GM12874 (cell line): ENCODE data around the gene ANKRD12.

Experiments
- TF ChIP-seq, protein P1 (sequence below): IDR thresholded peaks from 2 replicates; pipeline ENCODE4 v1.5.1; 2011; ENCODE audit warnings: low read depth, mild to moderate bottlenecking, control low read depth, low read length, moderate library complexity; ENCODE audit not compliant: insufficient read depth

ANKRD12 gene

DNA sequence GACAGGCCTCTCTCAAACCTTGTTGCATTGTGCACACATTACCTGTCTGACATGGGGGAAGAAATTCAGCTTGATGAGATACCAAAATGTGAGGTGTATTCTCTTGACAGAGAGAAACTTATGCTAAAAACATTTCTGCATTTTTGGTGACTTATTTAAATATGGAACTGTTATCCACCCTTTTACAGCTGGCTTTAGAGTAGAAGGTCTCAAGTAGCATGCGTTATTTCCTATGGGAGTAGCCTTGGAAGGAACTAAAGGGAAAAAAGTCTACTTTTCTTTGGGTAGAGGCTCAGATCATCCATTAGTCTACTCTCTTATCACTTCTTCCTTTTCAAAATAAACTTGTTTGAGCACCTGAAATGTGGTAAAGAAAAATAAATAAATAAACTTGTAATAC, 141.4 kb downstream of the ANKRD12 start:
- TF ChIP-seq, protein P1, sequence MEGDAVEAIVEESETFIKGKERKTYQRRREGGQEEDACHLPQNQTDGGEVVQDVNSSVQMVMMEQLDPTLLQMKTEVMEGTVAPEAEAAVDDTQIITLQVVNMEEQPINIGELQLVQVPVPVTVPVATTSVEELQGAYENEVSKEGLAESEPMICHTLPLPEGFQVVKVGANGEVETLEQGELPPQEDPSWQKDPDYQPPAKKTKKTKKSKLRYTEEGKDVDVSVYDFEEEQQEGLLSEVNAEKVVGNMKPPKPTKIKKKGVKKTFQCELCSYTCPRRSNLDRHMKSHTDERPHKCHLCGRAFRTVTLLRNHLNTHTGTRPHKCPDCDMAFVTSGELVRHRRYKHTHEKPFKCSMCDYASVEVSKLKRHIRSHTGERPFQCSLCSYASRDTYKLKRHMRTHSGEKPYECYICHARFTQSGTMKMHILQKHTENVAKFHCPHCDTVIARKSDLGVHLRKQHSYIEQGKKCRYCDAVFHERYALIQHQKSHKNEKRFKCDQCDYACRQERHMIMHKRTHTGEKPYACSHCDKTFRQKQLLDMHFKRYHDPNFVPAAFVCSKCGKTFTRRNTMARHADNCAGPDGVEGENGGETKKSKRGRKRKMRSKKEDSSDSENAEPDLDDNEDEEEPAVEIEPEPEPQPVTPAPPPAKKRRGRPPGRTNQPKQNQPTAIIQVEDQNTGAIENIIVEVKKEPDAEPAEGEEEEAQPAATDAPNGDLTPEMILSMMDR, result no peak

DNA sequence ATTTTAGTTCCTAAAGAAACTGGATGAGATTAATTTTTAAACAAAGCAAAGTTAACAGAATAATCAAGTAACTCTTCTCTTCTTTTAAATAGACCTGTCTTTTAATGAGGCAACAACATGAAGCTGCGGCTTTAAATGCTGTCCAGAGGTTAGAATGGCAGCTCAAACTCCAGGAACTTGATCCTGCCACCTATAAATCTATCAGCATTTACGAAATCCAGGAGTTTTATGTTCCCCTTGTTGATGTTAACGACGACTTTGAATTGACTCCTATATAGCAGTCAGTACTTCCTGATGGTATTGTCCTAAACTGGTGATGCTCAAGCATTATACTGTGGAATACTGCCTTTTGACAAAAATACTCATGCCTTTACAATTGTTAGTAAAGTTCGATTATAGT, 144.3 kb downstream of the ANKRD12 start:
- TF ChIP-seq, protein P1, result no peak

DNA sequence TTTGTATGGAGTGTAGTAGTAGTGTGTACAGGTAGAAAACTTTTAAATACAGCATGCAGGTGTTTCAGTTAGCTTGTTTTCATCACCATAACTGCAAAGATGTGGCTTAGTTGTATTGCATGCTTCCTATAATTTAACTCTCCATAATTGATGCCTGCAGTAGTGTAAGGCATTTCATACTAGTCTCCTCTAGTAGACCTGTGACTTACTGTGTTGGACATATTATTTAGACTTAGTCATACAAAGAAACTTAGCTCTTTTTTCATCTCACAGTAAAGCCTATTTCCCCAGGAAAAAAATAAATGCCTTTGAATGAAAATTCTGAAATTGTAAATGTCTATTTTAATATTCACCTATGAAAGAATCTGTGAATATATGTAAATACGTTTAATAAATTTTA, 145.2 kb downstream of the ANKRD12 start:
- TF ChIP-seq, protein P1, result no peak

DNA sequence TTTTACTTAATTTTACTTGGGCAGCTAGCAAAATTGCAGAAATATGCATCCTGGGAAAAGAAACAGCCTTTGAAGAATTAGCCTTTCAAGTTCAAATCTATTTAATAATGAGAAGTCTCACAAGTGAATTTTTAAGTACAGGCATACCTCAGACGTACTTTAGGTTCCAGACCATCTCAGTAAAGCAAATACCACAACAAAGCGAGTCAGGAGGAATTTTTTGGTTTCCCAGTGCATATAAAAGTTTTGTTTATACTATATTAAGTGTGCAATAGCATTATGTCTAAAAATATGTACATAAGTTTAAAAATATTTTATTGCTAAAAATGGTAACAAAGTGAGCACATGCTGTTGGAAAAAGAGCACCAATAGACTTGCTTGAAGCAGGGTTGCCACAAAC, 147.2 kb downstream of the ANKRD12 start:
- TF ChIP-seq, protein P1, result no peak

DNA sequence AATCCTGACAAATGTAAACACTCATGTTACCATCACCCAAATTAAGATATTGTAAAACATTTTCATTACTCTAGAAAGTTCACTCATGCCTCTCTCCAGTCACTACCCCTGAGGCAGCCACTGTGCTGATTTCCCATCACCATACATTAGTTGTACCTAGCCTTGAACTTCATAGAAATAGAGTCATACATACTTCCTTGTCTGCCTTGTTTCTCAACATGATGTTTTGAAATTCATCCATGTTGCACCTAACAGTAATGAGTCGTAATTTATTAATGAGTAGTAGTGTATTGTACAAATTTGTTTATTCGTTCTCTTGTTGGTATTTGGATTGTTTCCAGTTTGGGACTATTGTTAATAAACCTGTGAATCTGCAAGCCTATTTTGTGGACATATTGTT, 149.0 kb downstream of the ANKRD12 start:
- TF ChIP-seq, protein P1, result no peak

DNA sequence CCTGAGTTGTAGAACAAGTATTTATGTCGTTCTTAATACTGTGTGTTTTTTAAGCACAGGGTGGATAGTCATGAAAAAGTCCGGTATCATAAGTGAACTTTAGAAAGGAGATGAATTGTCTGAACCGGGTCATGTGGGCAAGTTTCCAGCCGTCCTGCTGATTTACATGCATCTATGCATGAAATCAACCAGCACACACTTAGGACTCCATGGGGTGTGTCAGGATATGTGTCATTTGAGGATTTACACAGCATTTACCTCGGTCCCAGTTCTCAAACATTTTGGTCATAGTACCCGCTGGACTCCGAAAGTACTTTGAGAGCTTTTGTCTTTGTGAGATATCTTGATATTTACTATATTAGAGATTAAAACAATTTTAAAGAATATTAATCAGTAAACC, 150.5 kb downstream of the ANKRD12 start:
- TF ChIP-seq, protein P1, result no peak

DNA sequence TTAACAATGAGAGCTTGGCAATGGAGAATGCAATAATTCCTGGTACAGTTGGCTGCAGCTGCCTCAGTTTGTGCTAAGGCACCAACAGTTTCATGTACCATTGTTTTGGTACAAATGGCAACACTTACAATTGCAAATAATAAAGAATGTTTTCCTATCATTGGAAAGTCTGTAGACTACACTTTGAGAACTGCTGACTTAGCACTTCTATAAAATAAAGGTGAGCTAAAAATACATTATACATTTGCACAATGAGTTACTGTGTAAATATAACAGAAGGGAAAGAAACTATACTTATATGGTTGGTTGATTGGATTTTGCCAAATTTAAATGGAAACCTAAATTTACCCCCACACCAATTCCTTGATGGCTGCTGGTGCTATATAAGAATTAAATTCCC, 153.1 kb downstream of the ANKRD12 start:
- TF ChIP-seq, protein P1, result no peak

DNA sequence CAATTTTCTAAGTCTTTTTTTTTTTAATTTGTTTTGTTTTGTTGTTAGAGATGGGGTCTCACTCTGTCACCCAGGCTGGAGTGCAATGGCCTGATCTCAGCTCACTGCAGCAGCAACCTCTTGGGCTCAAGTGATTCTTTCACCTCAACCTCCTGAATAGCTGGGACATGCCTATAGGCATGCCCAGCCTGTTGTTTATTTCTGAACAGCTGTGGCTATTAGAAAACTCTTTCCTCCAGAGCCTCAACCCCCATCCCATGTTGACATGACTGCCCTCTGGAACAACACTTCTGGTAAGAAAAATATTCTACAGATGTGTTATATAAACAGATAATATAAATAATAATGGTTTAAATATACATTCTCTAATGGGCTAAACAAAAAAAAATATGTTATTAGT, 153.6 kb downstream of the ANKRD12 start:
- TF ChIP-seq, protein P1, result no peak
